Renal cortical epithelial cell (primary cell): ENCODE measurements around the gene STK32C. TPM values are rescaled to one million over a fixed set of nuclear protein-coding genes. Genes with fewer than 3 reads are reported as not detected.
"Not testable (repeated sequence)": the region's sequence is repeated elsewhere in the genome, so short reads cannot be mapped to it uniquely, and the experiment has no call there.

Experiments
- DNase-seq: peaks from one replicate; pipeline ENCODE4 v3.0.0-alpha.2; 2011; ENCODE audit warnings: low read depth
- total RNA-seq: library from RNA; depleted of rRNA; stranded (reverse); fragments of >200 nt; gene quantifications from 2 replicates; pipeline ENCODE4 v1.2.3, GENCODE V29; 2014

STK32C gene
- total RNA-seq, 1 donor from 2014 or later: 9.2 TPM

DNA sequence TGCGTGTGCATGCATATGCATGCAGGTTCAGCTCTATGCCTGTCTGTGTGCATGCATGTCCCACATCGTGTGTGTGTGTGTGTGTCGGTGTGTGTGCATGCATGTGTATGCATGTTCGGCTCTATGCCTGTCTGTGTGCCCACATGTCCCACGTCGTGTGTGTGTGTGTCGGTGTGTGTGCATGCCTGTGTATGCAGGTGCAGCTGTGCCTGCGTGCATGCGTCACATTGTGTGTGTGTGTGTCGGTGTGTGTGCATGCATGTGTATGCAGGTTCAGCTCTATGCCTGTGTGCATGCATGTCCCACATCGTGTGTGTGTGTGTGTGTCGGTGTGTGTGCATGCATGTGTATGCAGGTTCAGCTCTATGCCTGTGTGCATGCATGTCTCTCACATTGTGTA is 39.8 kb downstream of the STK32C start:
- not testable (repeated sequence) for DNase-seq

GRCh38 chr10:132266594-132267161 is 41.1 kb downstream of the STK32C start:
- no peak for DNase-seq

DNA sequence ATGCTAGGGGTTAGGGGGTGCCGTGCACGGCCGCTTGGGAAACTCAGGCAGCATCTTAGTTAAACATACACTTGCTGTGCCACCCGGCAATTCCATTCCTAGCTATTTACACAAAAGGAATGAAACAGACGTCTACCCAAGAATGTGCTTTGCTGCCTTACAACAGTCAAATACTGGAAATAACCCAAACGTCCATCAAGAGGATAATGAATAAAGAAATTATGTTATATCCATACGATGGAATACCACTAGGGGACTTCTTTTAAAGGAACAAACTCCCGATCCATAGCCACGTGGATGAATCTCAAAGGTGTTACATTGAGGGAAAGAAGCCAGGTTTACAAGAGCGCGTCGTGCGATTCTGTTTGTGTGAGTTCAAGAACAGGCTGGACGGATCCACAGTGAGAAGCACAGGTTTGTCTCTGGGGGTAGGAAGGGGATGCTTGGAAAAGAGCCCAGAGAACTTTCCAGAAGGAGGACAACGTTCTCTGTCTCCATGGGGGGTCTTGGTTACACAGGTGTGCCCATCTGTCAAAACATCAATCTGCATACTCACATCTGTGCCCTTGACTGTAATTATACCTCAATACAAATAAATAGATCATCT is 41.8 kb downstream of the STK32C start:
- DNase-seq: peak; percentile 29

- DNase-seq: no peak
Measured at GRCh38 chr10:132264966-132265889, 42.5 kb downstream of the STK32C start.

GRCh38 chr10:132264306-132264950 is 43.3 kb downstream of the STK32C start:
- DNase-seq: no peak

DNA sequence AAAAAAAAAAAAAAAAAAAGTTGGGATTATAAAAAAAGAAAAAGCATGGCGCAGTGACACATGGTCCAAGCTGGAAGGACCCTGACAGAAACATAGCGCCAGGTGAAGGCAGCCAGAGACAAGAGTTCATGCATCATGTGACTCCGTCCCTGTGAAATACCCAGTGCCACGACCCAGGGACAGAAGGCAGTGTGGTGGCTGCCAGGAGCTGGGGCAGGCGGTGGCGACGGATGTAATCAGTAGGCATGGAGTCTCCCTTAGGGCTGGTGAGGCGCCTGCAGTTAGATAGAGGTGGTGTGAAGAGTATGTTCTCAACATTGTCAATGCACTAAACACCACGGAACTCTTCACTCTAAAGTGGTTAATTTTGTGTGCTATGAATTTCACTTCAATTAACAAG is 43.9 kb downstream of the STK32C start:
- no peak for DNase-seq

DNA sequence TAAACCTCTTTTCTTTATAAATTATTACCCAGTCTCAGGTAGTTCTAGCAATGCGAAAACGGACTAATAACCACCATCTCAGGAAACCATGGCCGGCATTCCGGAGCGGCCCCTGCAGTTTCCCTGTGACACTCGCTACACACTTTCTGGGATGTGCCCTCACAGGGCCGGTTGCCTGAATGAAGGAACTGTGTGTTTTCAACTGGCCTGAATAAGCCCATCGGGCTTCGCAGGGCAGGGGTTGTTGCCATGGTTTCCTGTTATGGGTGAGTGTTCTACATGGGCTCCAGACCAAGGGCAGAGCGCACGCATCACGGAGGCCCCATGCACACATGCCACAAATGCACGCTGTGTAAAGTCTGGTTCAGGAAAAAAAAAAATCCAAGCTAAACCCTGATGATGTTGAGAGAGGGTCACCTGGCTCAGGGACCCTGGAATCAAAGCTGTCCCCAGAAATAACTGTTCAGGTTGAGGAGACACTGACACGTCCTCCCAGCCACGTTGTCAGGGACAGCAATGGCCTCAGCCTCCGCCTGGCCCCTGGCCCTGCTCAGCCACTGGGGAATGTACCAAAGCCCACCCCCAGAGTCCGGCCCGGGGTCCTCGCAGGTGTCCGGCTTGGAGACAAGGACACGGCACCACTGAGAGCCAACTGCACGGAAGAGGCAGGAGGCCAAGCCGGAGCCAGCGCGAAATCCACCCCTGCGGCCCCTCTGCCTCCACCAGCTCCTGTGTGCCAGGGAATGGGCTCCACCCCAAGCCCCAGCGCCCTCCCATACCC is 47.9 kb downstream of the STK32C start:
- no peak for DNase-seq

- no peak for DNase-seq
Measured at GRCh38 chr10:132258423-132258822, 49.3 kb downstream of the STK32C start.

DNA sequence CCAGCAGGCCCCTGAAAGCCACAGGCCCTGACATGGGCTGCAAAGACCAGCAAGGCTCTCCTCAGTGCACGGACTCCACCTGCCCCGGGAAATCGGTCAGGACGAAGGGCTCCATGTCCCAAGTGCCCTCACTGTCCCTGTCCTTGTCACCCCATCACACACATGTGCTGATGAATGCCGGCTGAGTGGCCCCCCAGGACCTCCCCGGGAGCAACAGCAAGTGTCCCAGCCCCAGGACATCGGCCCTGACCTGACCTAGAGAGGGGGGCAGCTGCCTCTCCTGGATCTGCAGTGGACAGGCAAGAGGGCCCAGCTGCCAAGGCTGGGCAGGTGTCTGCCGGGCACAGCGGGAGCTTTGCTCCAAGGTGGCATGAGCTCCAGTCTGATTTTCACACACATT is 49.8 kb downstream of the STK32C start:
- no peak for DNase-seq

GRCh38 chr10:132257271-132257670 is 50.5 kb downstream of the STK32C start:
- peak; percentile 2 for DNase-seq

- no peak for DNase-seq
Measured at GRCh38 chr10:132256866-132257265, 50.9 kb downstream of the STK32C start.

DNA sequence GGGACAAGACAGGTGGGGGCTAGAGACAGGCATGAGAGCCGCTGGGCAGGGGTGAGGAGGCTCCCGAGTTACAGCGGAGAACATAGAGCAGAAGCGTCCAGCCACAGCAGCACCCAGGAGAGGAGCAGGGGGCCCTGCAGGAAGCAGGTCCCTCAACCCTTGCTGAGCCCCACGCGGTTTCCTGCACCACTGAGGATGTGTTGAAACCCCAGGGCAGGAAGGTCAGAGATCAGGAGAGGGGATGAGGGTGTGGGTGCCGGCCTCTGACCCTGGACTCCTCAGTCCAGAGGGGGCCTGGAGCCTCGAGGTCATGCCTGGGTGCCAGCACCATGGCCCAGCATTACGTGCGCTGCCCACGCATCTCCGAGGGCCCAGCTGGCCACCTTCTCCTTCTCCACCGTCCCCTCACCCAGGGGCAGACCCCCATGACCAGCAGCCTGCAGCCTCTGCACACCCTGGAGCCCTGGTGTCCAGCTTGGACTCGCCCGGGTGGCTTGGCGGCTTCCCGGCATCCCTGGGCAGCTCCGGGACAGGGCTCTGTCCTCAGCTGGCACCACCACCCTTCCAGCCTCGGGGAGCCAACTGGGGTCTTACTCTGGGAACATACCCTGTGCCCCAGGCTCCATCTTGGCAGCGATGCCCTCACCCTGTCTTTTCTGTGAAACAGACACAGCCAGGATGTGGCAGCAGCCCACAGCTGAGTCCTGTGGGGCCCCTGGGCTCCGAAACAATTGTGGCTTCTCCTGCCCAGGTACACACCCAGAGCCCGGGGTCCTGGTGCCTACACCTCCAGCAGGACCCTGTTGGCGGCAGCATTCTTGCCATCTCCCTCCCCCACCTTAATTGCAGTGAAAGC is 52.0 kb downstream of the STK32C start:
- no peak for DNase-seq

DNA sequence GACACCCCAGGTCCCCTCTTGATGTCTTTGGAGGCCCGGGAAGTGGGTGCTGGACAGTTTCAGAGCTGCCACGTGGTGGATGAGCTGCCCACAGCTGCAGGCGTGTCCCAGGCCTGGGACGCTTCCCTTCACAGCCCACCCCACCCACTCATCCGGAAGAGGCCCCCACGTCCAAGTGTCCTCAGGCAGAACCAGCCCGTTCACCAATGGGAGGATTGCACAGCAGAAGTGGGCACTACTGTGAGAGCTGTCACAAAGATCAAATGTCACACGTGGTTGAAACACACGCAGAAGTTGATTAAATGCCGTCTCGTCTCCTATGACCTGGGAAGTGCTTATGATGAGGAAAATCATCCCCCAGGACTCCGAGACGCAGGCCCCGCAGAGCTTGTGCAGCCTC is 52.9 kb downstream of the STK32C start:
- DNase-seq: no peak

GRCh38 chr10:132253092-132253687 is 54.6 kb downstream of the STK32C start:
- no peak for DNase-seq

DNA sequence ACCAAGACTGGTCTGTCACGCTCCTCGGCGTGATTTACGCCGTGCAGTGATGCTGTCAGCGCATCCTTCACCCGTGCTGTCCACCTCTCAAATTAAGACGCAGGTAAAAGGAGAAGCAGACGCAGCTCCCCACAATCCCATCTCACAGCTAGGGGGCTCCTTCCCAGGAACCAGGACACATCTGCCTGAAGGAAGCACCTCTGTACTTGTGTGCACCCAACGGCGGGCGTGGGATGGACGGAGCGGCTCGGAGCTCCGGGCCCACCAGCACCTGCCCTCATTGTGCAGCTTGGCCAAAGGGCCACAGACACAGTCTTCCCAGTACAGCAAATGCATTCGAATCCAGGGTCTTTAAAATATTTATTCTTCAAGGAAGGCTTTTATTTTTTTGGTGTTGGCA is 55.3 kb downstream of the STK32C start:
- DNase-seq: no peak

GRCh38 chr10:132251928-132252327 is 55.8 kb downstream of the STK32C start:
- no peak for DNase-seq

DNA sequence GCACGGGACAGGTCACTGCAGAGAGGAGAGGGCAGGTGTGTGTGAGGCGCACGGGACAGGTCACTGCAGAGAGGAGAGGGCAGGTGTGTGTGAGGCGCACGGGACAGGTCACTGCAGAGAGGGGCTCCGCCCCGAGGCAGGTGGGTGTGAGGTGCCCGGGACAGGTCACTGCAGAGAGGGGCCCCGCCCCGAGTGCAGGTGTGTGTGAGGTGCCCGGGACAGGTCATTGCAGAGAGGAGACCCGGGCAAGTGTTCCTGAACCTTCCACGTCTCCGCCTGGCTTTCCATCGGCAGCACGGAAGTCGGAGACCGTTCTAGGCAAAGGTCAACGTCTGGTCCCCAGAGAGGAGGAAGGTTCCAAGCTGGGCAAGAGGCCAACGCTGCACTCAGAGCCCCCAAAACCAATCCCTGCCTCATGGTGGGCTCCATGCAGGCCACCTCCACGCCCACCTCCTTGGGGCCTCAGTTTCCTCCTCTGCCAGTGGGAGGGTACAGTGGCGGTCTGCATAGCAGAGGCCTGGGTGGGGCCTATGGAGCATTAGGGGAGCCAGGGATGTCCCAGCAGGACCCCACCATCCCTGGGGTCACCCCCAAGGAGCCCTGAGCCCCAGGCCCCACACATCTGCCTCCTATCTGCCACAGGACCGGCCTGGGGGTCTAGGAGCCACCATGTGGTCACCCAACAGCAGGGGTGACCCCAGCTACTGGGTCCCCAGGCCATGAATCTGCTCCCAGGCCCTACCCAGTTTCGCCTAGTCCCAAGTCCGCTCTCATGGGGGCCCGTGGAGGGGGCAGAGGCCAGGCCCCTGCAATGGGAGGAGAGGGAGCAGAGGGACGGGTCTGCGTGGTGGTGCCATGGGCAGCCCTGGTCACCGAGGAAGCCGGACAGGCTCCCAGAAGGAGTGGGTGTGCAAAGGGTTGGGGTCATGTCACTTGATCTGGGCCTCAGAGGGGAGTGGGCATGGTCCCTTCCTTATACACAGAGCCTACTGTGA is 57.0 kb downstream of the STK32C start:
- no peak for DNase-seq

- DNase-seq: no peak
Measured at GRCh38 chr10:132249824-132250375, 57.9 kb downstream of the STK32C start.
